Ishikawa (cell line): ENCODE measurements around the gene ASAP2.

Experiments
- CEBPB ChIP-seq: IDR thresholded peaks from 2 replicates; pipeline ENCODE4 v1.6.1; 2012
- CREB1 ChIP-seq: IDR thresholded peaks from 2 replicates; pipeline ENCODE4 v1.6.1; 2012; ENCODE audit warnings: low read depth
- EGR1 ChIP-seq: IDR thresholded peaks from 2 replicates; pipeline ENCODE4 v1.6.1; 2012
- EP300 ChIP-seq: IDR thresholded peaks from 2 replicates; pipeline ENCODE4 v1.6.1; 2012; ENCODE audit warnings: borderline replicate concordance
- FOXM1 ChIP-seq: IDR thresholded peaks from 2 replicates; pipeline ENCODE4 v1.6.1; 2012; ENCODE audit warnings: low read depth, borderline replicate concordance
- MAX ChIP-seq: IDR thresholded peaks from 2 replicates; pipeline ENCODE4 v1.6.1; 2012
- NFIC ChIP-seq: IDR thresholded peaks from 2 replicates; pipeline ENCODE4 v1.6.1; 2012
- RAD21 ChIP-seq: IDR thresholded peaks from 2 replicates; pipeline ENCODE4 v1.6.1; 2012; ENCODE audit warnings: low read depth
- REST ChIP-seq: IDR thresholded peaks from 2 replicates; pipeline ENCODE4 v1.6.1; 2012; ENCODE audit warnings: low read depth, mild to moderate bottlenecking
- TAF1 ChIP-seq: IDR thresholded peaks from 2 replicates; pipeline ENCODE4 v1.6.1; 2012; ENCODE audit warnings: low read depth, mild to moderate bottlenecking
- TCF12 ChIP-seq: IDR thresholded peaks from 2 replicates; pipeline ENCODE4 v1.6.1; 2012; ENCODE audit warnings: low read depth
- TEAD4 ChIP-seq: IDR thresholded peaks from 2 replicates; pipeline ENCODE4 v1.6.1; 2012
- USF1 ChIP-seq: IDR thresholded peaks from 2 replicates; pipeline ENCODE4 v1.6.1; 2012
- YY1 ChIP-seq: IDR thresholded peaks from 2 replicates; pipeline ENCODE4 v1.6.1; 2012; ENCODE audit warnings: low read depth
- ZBTB7A ChIP-seq: IDR thresholded peaks from 2 replicates; pipeline ENCODE4 v1.6.1; 2012; ENCODE audit warnings: low read depth

ASAP2 gene

GRCh38 chr2:9205963-9206948 lies at the start of gene ASAP2:
Gene ASAP2, plus strand, starts transcription at chr2:9206812. Its CDS starts 293 bp downstream, at chr2:9207105.
- TF ChIP-seq FOXM1 (no peak), TAF1 (no peak), RAD21 (peak; percentile 45; the same call in 1 of the 2 replicates), EP300 (no peak; the same call in 1 of the 2 replicates), ZBTB7A (no peak), TEAD4 (no peak), NFIC (no peak), CREB1 (no peak), EGR1 (no peak), YY1 (no peak), CEBPB (no peak; the same call in 1 of the 2 replicates), USF1 (no peak), TCF12 (0 out of 2 replicates have a peak, but pooled peaks have one; percentile 12), REST (no peak), MAX (peak; percentile 42)

GRCh38 chr2:9158786-9159779 lies 47.5 kb upstream of the ASAP2 start:
- TF ChIP-seq TEAD4: no peak
- peak; percentile 53; the same call in 1 of the 2 replicates for TF ChIP-seq YY1

GRCh38 chr2:9160732-9161131 lies 45.9 kb upstream of the ASAP2 start:
- TF ChIP-seq ZBTB7A (no peak), TCF12 (no peak), MAX (no peak), CEBPB (no peak), NFIC (no peak), TEAD4 (no peak), EGR1 (no peak), CREB1 (no peak), REST (no peak), TAF1 (no peak), RAD21 (no peak), EP300 (no peak), FOXM1 (no peak), YY1 (no peak)

GRCh38 chr2:9162841-9163240 lies 43.8 kb upstream of the ASAP2 start:
- TF ChIP-seq MAX: no peak
- no peak for TF ChIP-seq TEAD4
- no peak for TF ChIP-seq FOXM1
- no peak for TF ChIP-seq REST
- TF ChIP-seq RAD21: no peak
- TF ChIP-seq NFIC: no peak
- TF ChIP-seq TAF1: no peak
- no peak for TF ChIP-seq USF1
- no peak for TF ChIP-seq EGR1
- TF ChIP-seq TCF12: no peak
- no peak for TF ChIP-seq YY1
